ENCODE results near the gene TUBA3E. TPM values are rescaled to one million over a fixed set of nuclear protein-coding genes. Genes with fewer than 3 reads are reported as not detected.

TUBA3E gene
- total and polyA plus RNA-seq, 9 of the 15 experiments (the other 6 are each of a cell fraction or from before 2014, with no cell fraction given), result 0.09 to 0.30 (median 0.13) TPM; not detected in 3

DNA sequence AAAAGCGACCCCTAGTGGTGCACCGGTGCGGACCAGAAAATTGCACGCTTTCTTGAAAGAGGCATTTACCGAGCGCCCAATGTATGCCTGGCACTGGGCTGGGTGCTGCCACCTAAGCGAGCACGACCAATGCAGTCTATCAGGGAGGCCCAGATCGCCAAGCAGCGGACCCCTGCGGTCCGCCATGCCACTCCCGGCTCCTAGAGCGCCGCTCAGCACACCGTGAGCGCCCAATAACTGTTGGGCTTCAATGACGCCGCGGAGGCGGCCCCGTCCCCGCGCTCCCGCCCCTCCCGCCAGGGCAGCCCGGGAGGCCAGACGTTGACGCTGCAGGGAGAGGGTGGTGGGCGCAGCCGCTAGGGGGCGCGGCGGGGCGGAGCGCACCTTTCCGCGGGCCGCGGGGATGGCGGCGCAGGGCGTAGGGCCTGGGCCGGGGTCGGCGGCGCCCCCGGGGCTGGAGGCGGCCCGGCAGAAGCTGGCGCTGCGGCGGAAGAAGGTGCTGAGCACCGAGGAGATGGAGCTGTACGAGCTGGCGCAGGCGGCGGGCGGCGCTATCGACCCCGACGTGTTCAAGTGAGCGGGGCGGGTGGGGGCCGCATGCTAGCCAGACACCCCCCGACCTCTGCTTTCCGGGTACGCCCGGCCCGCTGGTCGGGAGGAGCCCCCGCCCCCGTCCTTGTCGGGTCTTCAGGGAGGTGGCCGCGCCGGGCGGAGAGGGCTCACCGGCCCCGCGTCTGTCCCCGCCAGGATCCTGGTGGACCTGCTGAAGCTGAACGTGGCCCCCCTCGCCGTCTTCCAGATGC is 16.2 kb downstream of the TUBA3E start, which contains the start of gene MZT2B (continued):
- TF ChIP-seq PHF8 (IDR thresholded peaks at IDR 0.05; ENCODE audit: borderline replicate concordance, low read length), result peak; percentile 68; the same call in 1 of the 2 replicates
- TF ChIP-seq SUPT5H (IDR thresholded peaks at IDR 0.05), result 0 out of 2 replicates have a peak, but pooled peaks have one; percentile 10
- peak; percentile 87 for TF ChIP-seq CREM (IDR thresholded peaks at IDR 0.05; ENCODE audit: low read depth)
- TF ChIP-seq, protein P1, sequence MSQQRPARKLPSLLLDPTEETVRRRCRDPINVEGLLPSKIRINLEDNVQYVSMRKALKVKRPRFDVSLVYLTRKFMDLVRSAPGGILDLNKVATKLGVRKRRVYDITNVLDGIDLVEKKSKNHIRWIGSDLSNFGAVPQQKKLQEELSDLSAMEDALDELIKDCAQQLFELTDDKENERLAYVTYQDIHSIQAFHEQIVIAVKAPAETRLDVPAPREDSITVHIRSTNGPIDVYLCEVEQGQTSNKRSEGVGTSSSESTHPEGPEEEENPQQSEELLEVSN (IDR thresholded peaks at IDR 0.05; ENCODE audit: borderline replicate concordance in 1 of 2, extremely low read depth in 1 of 2, insufficient read depth in 1 of 2, insufficient read length in 1 of 2, low read depth in 1 of 2, low read length in 1 of 2, poor library complexity in 1 of 2, severe bottlenecking in 1 of 2), result peak in 1 of 2 experiments; percentile 82
- TF ChIP-seq EP400 (IDR thresholded peaks at IDR 0.05), result peak; percentile 59
- TF ChIP-seq, protein P2, sequence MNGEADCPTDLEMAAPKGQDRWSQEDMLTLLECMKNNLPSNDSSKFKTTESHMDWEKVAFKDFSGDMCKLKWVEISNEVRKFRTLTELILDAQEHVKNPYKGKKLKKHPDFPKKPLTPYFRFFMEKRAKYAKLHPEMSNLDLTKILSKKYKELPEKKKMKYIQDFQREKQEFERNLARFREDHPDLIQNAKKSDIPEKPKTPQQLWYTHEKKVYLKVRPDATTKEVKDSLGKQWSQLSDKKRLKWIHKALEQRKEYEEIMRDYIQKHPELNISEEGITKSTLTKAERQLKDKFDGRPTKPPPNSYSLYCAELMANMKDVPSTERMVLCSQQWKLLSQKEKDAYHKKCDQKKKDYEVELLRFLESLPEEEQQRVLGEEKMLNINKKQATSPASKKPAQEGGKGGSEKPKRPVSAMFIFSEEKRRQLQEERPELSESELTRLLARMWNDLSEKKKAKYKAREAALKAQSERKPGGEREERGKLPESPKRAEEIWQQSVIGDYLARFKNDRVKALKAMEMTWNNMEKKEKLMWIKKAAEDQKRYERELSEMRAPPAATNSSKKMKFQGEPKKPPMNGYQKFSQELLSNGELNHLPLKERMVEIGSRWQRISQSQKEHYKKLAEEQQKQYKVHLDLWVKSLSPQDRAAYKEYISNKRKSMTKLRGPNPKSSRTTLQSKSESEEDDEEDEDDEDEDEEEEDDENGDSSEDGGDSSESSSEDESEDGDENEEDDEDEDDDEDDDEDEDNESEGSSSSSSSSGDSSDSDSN (IDR thresholded peaks at IDR 0.05; ENCODE audit: borderline replicate concordance in 1 of 2, low read depth in 2 of 2, low read length in 2 of 2), result 0 out of 4 replicates have a peak, but pooled peaks of 1 of the 2 experiments have one; percentile 44
- TF ChIP-seq, protein P3, sequence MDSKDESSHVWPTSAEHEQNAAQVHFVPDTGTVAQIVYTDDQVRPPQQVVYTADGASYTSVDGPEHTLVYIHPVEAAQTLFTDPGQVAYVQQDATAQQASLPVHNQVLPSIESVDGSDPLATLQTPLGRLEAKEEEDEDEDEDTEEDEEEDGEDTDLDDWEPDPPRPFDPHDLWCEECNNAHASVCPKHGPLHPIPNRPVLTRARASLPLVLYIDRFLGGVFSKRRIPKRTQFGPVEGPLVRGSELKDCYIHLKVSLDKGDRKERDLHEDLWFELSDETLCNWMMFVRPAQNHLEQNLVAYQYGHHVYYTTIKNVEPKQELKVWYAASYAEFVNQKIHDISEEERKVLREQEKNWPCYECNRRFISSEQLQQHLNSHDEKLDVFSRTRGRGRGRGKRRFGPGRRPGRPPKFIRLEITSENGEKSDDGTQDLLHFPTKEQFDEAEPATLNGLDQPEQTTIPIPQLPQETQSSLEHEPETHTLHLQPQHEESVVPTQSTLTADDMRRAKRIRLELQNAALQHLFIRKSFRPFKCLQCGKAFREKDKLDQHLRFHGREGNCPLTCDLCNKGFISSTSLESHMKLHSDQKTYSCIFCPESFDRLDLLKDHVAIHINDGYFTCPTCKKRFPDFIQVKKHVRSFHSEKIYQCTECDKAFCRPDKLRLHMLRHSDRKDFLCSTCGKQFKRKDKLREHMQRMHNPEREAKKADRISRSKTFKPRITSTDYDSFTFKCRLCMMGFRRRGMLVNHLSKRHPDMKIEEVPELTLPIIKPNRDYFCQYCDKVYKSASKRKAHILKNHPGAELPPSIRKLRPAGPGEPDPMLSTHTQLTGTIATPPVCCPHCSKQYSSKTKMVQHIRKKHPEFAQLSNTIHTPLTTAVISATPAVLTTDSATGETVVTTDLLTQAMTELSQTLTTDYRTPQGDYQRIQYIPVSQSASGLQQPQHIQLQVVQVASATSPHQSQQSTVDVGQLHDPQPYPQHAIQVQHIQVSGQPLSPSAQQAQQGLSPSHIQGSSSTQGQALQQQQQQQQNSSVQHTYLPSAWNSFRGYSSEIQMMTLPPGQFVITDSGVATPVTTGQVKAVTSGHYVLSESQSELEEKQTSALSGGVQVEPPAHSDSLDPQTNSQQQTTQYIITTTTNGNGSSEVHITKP (IDR thresholded peaks at IDR 0.05; ENCODE audit: partially characterized antibody), result peak; percentile 11
- 0 out of 2 replicates have a peak, but pooled peaks have one; percentile 16 for TF ChIP-seq SRSF1 (IDR thresholded peaks at IDR 0.05; ENCODE audit: low read depth, low read length)
- TF ChIP-seq, protein P4, sequence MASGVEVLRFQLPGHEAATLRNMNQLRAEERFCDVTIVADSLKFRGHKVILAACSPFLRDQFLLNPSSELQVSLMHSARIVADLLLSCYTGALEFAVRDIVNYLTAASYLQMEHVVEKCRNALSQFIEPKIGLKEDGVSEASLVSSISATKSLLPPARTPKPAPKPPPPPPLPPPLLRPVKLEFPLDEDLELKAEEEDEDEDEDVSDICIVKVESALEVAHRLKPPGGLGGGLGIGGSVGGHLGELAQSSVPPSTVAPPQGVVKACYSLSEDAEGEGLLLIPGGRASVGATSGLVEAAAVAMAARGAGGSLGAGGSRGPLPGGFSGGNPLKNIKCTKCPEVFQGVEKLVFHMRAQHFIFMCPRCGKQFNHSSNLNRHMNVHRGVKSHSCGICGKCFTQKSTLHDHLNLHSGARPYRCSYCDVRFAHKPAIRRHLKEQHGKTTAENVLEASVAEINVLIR (CRISPR knock-in tag; IDR thresholded peaks at IDR 0.05), result peak; percentile 35; the same call in 1 of the 2 replicates
- peak; percentile 100 for TF ChIP-seq ZKSCAN8 (CRISPR knock-in tag; IDR thresholded peaks at IDR 0.05)
- TF ChIP-seq L3MBTL2 (IDR thresholded peaks at IDR 0.05), result 0 out of 2 replicates have a peak, but pooled peaks have one; percentile 7
- TF ChIP-seq YY1 (IDR thresholded peaks at IDR 0.05; ENCODE audit: borderline replicate concordance in 1 of 3, control insufficient read depth in 1 of 3, extremely low read depth in 1 of 3, insufficient read depth in 3 of 3, insufficient read length in 1 of 3, insufficient replicate concordance in 2 of 3, low read depth in 1 of 3, low read length in 2 of 3), result peak in 2 of 3 experiments; percentile 72 to 78
- TF ChIP-seq RBBP5 (IDR thresholded peaks at IDR 0.05; ENCODE audit: borderline replicate concordance, insufficient read depth, low read length, poor library complexity, severe bottlenecking), result peak; percentile 12
- TF ChIP-seq SMC3 (conservative IDR thresholded peaks at IDR 0.05; ENCODE audit: insufficient read depth, low read depth, low read length), result peak; percentile 60
- TF ChIP-seq POLR2B (IDR thresholded peaks at IDR 0.05; ENCODE audit: low read depth, partially characterized antibody), result peak; percentile 7

All from K562 (cell line).